Right forelimb (tissue), 1 donor: ENCODE measurements around the gene SMIM29.

Source experiments
- DNase-seq: peaks from one replicate; pipeline ENCODE4 v3.0.0-alpha.2; 2018

SMIM29 gene

GRCh38 chr6:34239893-34240292, 8.9 kb downstream of the SMIM29 start:
- no peak for DNase-seq

- no peak for DNase-seq
These were observed 9.3 kb downstream of the SMIM29 start for GRCh38 chr6:34239500-34239825.

GRCh38 chr6:34238585-34239499, 10.0 kb downstream of the SMIM29 start:
- no peak for DNase-seq

- DNase-seq, result no peak
These were observed 10.9 kb downstream of the SMIM29 start for GRCh38 chr6:34237722-34238584.

- no peak for DNase-seq
These were observed 11.5 kb downstream of the SMIM29 start for GRCh38 chr6:34237316-34237721.

GRCh38 chr6:34236443-34237315, 12.1 kb downstream of the SMIM29 start, which contains the start of gene HMGA1:
Gene HMGA1 (plus strand): TSS chr6:34236873. CDS start chr6:34240781, 3,908 bp downstream.
- DNase-seq, result peak; percentile 85

GRCh38 chr6:34236131-34236442, 12.7 kb downstream of the SMIM29 start:
- DNase-seq, result no peak

- DNase-seq, result no peak
These were observed 13.3 kb downstream of the SMIM29 start for GRCh38 chr6:34235307-34236130.

- DNase-seq, result no peak
These were observed 14.0 kb downstream of the SMIM29 start for GRCh38 chr6:34234667-34235306.

- no peak for DNase-seq
These were observed 14.9 kb downstream of the SMIM29 start for GRCh38 chr6:34233867-34234266.

- no peak for DNase-seq
These were observed 15.9 kb downstream of the SMIM29 start for GRCh38 chr6:34232901-34233300.

- DNase-seq, result no peak
These were observed 17.1 kb downstream of the SMIM29 start for GRCh38 chr6:34231566-34232336.

GRCh38 chr6:34230653-34231371, 18.0 kb downstream of the SMIM29 start:
- DNase-seq, result no peak

GRCh38 chr6:34229877-34230276, 18.9 kb downstream of the SMIM29 start:
- DNase-seq, result no peak

GRCh38 chr6:34227761-34228421, 20.9 kb downstream of the SMIM29 start:
- no peak for DNase-seq

- no peak for DNase-seq
These were observed 21.8 kb downstream of the SMIM29 start for GRCh38 chr6:34226731-34227586.

GRCh38 chr6:34226066-34226465, 22.7 kb downstream of the SMIM29 start:
- no peak for DNase-seq

- no peak for DNase-seq
These were observed 23.3 kb downstream of the SMIM29 start for GRCh38 chr6:34225551-34225950.
